Stimulated activated naive CD8-positive, alpha-beta T cell treated with anti-CD3 and anti-CD28 coated beads, Interleukin-15, amount 100 ng/mL, for 72 hours (primary cell): ENCODE data around the gene PARD6B.
A peak's percentile ranks its signal among the peaks of the same experiment; 100 is the strongest.

Experiments
- ATAC-seq: fragments of 150-1000 bp; cut with Tn5 transposase; 2 replicates; pipeline ENCODE4 v1.10.0; 2021; ENCODE audit warnings: mild to moderate bottlenecking, moderate library complexity
- DNase-seq, 2 donors: peaks; one replicate each; pipeline ENCODE4 v3.0.0; 2021 to 2022
- H3K27ac Mint-ChIP-seq, 2 donors: one replicate each; pipeline ENCODE4 v1.8.0; 2022; ENCODE audit warnings: mild to moderate bottlenecking in 2 of 2, mixed read lengths in 2 of 2, moderate library complexity in 2 of 2
- H3K27me3 Mint-ChIP-seq: one replicate; pipeline ENCODE4 v1.8.0; 2022; ENCODE audit warnings: mixed read lengths
- H3K4me1 Mint-ChIP-seq: one replicate; pipeline ENCODE4 v1.8.0; 2022; ENCODE audit warnings: mild to moderate bottlenecking, mixed read lengths
- H3K4me3 Mint-ChIP-seq, 2 donors: one replicate each; pipeline ENCODE4 v1.8.0; 2022; ENCODE audit warnings: mild to moderate bottlenecking in 2 of 2, mixed read lengths in 2 of 2, moderate library complexity in 1 of 2
- H3K9me3 Mint-ChIP-seq, 2 donors: one replicate each; pipeline ENCODE4 v1.8.0; 2022; ENCODE audit warnings: mixed read lengths in 2 of 2

PARD6B gene

DNA sequence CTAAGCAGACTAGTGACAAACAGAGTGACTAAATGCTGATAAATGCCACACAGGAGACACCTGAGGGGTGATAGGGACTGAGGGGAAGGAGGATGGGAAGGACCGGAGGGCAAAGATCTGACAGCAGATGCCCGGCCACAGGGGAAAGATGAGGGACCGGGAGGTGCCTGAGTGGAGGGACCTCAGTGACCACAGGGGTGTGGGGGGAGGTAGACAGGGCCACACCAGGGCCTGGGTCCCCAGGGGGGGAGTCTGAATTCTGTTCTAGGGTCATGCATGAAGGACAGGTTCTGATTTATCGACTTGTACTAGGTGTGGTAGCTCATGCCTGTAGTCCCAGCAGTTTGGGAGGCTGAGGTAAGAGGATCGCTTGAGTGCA, 70.4 kb downstream of the PARD6B start:
- H3K27me3 Mint-ChIP-seq, result no peaks in the 10 kb centered on the region
- no peak for ATAC-seq
- peaks cover 66% of the 10 kb centered on the region for H3K4me1 Mint-ChIP-seq
- no peak overlapping the region for H3K27ac Mint-ChIP-seq
- no peak overlapping the region for H3K4me3 Mint-ChIP-seq
- no peaks in the 10 kb centered on the region for H3K9me3 Mint-ChIP-seq
- no peak for DNase-seq

DNA sequence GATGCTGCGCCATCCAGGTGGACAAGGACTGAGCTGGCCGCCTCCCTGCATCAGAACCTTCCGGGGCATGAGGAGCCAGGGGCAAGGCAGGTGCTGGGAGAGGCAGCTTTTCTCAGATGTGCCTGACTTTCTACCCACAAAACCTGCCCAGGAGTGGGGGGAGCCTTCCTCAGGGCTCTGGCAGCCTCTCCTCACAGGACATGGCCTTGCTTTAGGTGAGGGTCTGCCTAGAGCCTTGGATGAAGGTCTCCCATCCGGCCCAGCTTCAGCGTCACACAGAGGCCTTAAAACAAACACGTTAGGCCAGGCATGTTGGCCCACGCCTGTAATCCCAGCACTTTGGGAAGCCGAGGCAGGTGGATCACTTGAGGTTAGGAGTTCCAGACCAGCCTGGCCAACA, 70.9 kb downstream of the PARD6B start:
- Mint-ChIP-seq H3K27ac (no peak overlapping the region), H3K9me3 (no peaks in the 10 kb centered on the region), H3K27me3 (no peaks in the 10 kb centered on the region), H3K4me3 (no peak overlapping the region), H3K4me1 (peaks cover 61% of the 10 kb centered on the region)
- DNase-seq, result no peak
- no peak for ATAC-seq

DNA sequence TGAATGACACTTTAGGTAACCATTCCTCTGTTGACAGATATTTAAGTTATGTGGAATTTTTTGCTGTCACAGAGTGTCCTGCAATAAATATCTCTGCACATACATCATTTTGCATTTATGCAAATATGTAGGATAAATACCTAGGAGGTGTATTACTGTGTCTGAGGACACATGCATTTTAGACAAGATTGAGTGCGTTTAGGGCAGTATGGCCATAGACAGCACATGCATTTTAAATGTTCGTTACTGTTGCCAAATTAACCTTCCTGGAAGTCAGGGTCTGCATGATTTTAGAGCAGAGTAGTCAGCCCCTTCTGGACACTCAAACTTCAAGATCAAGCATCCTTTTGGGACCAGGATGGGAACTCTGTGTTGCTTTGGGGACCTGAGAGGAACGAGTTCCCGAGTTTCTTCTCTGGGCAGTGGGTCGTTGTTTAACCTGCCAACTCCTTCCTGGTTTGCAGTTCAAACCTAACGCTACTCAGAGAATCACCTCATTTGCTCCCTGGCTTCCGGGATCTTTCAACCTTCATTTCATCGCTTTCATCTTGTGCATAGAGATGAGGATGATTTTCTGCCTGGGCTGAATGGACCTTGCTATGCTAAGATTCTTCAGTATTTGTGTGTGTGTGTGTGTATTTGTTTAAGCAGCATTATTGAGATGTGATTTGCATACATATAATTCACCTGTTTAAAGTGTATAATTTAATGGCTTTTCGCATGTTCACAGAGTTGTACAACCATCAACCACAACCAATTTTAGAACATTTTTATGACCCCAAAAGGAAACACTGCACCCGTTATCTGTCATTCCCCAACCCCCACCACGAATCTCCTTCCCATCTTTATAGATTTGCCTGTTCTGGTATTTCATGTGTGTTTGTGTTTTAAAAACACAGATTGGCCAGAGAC, 73.3 kb downstream of the PARD6B start:
- H3K4me1 Mint-ChIP-seq, result peaks cover 60% of the 10 kb centered on the region
- H3K9me3 Mint-ChIP-seq, result no peaks in the 10 kb centered on the region
- peak overlapping the region; percentile 71 to 82 for H3K4me3 Mint-ChIP-seq
- ATAC-seq (peak; percentile 64), DNase-seq (no peak)
- peak overlapping the region; percentile 94 to 97 for H3K27ac Mint-ChIP-seq
- H3K27me3 Mint-ChIP-seq, result no peaks in the 10 kb centered on the region

DNA sequence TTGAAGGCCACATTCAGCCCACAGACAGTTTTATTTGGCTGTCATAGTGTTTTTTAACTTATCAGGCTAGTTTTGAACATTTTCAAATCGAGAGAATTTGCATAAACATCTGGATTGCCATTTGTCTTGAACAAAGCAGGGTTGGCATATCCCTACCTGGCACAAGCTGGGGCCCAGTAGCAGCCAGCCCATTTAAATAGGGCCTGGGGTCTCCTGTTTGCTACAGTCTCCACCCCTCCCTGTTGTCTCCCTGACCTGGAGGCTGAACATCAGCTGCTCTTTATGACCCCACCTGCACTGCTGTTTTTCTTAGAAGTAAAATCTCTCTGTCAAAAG, 73.9 kb downstream of the PARD6B start:
- DNase-seq (no peak), ATAC-seq (no peak)
- H3K9me3 Mint-ChIP-seq, result no peaks in the 10 kb centered on the region
- peak overlapping the region; percentile 94 to 97 for H3K27ac Mint-ChIP-seq
- H3K27me3 Mint-ChIP-seq, result no peaks in the 10 kb centered on the region
- peak overlapping the region; percentile 71 to 82 for H3K4me3 Mint-ChIP-seq
- H3K4me1 Mint-ChIP-seq, result peaks cover 60% of the 10 kb centered on the region

DNA sequence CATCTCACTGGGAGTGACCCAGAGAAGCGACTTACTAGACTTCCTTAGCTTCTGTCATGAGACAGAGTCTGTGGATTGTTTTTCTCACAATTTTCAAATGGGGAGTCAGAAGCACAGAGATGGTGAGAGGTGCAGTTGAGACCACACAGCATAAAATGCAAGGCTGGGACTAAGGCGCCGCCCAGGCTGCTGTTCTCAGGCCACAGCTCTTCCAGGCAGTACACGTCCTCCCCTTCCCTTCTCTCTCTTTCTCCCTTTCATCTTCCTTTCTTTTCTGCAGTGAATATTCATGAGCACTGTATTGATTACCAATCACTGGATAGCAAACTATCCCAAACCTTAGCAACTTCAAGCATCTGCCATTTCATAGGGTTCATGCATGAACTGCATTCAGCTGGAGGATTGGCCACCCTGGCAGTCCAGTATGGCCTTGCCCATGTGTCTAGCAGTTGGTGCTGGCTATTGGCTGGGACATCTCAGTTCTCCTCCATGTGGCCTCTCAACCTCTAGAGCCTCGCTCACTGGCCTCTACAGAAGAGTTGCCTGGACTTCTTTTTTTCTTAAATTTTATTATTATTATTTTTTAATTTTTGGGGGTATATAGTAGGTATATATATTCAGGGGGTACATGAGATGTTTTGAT, 74.9 kb downstream of the PARD6B start:
- H3K9me3 Mint-ChIP-seq, result no peaks in the 10 kb centered on the region
- H3K27ac Mint-ChIP-seq, result peak overlapping the region; percentile 5 to 63
- H3K27me3 Mint-ChIP-seq, result no peaks in the 10 kb centered on the region
- peaks cover 65% of the 10 kb centered on the region for H3K4me1 Mint-ChIP-seq
- H3K4me3 Mint-ChIP-seq, result no peak overlapping the region
- ATAC-seq (no peak), DNase-seq (no peak)
